ENCODE data around the gene EFCC1. TPM values are rescaled to one million over a fixed set of nuclear protein-coding genes. Genes with fewer than 3 reads are reported as not detected.
"Not testable (repeated sequence)": the region's sequence is repeated elsewhere in the genome, so short reads cannot be mapped to it uniquely, and the experiment has no call there.

EFCC1 gene
- total RNA-seq, 1 experiment from 2014 or later, result not detected

DNA sequence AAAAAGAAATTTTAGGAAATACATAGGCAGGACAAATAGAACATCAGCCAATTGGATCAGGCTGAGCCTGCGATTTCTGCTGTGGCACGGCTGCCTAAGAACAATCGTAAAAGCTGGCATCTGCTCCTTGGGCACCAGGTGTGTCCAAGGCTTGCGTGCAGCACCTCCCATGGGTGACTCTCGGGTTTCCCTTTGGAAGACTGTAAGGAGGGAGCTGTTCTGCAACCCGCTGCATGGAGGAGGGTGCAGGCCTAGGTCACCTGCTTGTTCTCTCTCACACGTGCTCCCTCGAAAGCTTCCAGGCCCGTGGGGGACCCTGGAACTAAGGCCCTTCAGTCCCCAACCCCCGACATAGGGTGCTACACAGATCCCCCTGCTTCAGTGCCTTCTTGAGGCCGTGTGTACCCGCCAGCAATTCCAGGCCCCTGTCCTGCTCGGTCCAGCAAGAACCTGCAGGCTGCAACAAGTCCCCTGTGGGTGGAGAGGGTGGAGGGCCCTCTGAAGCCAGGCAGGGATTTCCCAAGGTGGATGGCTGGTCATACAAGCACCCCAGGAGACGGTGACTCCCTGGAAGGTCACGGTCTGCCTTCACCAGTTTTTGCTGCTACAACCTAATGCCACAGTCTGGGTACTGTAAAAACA, 62.9 kb downstream of the EFCC1 start:
- no peaks in the 10 kb centered on the region for H3K36me3 ChIP-seq (ENCODE audit: insufficient read depth, low read length, poor library complexity, severe bottlenecking)
- H3K4me3 ChIP-seq (ENCODE audit: low read depth, low read length, poor library complexity, severe bottlenecking), result no peak overlapping the region
- no peak for TF ChIP-seq EZH2 (IDR thresholded peaks at IDR 0.05; ENCODE audit: borderline replicate concordance, low read depth, low read length, poor library complexity, severe bottlenecking)
- no peak for DNase-seq (ENCODE audit: low spot score)
- BruUV-seq (replicated peaks), result no TSS peak
- ChIA-PET CTCF (no interaction called here), POLR2A (ENCODE audit: low non-redundant PET) (no interaction called here)
- H3K27me3 ChIP-seq (replicated peaks; ENCODE audit: insufficient read depth, low read depth, low read length, poor library complexity), result no peaks in the 10 kb centered on the region
- intact Hi-C loops (cut with micrococcal nuclease; ENCODE audit: unreplicated experiment), result no loop called here
- no peak overlapping the region for H3K27ac ChIP-seq (ENCODE audit: low read depth, low read length, poor library complexity, severe bottlenecking)
- no peaks in the 10 kb centered on the region for H3K4me1 ChIP-seq (ENCODE audit: insufficient read depth, low read length, poor library complexity, severe bottlenecking)
- no peaks in the 10 kb centered on the region for H3K9me3 ChIP-seq (ENCODE audit: low read depth, low read length, poor library complexity, severe bottlenecking)

DNA sequence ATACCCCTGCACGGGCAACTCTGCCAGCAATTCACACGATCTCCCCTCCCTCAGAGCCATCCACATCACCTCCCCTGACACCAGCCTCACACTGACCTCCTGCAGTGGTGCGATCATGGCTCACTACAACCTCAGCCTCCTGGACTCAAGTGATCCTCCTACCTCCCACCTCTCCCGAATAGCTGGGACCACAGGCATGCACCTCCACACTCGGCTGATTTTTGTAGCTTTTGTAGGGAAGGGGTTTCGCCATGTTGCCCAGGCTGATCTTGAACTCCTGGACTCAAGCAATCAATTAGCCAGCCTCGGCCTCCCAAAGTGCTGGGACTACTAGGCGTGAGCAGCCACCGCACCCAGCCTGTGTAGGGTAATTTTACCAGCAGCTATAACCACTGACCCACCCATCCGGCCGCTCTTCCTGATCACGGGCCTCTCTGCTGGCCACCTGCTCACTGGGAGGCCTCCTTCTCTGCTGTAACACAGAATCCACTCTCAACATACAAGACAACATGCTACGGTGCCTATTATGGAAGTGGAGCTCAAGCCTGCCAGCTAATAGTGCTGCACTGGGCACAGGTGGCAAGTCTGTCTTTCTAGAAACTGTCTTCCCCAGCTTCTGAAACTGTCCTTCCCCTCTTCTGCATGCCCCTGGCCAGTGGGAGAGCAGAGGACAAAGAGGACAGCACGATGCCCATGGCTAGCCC, 64.1 kb downstream of the EFCC1 start:
- Histone ChIP-seq H3K4me3 (ENCODE audit: low read depth, low read length, poor library complexity, severe bottlenecking) (no peak overlapping the region), H3K36me3 (ENCODE audit: insufficient read depth, low read length, poor library complexity, severe bottlenecking) (no peaks in the 10 kb centered on the region), H3K27me3 (replicated peaks; ENCODE audit: insufficient read depth, low read depth, low read length, poor library complexity) (no peaks in the 10 kb centered on the region), H3K4me1 (ENCODE audit: insufficient read depth, low read length, poor library complexity, severe bottlenecking) (no peaks in the 10 kb centered on the region), H3K27ac (ENCODE audit: low read depth, low read length, poor library complexity, severe bottlenecking) (no peak overlapping the region), H3K9me3 (ENCODE audit: low read depth, low read length, poor library complexity, severe bottlenecking) (no peaks in the 10 kb centered on the region)
- no TSS peak for BruUV-seq (replicated peaks)
- no peak for DNase-seq (ENCODE audit: low spot score)
- TF ChIP-seq, protein P1, sequence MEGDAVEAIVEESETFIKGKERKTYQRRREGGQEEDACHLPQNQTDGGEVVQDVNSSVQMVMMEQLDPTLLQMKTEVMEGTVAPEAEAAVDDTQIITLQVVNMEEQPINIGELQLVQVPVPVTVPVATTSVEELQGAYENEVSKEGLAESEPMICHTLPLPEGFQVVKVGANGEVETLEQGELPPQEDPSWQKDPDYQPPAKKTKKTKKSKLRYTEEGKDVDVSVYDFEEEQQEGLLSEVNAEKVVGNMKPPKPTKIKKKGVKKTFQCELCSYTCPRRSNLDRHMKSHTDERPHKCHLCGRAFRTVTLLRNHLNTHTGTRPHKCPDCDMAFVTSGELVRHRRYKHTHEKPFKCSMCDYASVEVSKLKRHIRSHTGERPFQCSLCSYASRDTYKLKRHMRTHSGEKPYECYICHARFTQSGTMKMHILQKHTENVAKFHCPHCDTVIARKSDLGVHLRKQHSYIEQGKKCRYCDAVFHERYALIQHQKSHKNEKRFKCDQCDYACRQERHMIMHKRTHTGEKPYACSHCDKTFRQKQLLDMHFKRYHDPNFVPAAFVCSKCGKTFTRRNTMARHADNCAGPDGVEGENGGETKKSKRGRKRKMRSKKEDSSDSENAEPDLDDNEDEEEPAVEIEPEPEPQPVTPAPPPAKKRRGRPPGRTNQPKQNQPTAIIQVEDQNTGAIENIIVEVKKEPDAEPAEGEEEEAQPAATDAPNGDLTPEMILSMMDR (conservative IDR thresholded peaks at IDR 0.05; ENCODE audit: low read depth, low read length), result no peak
- TF ChIP-seq EZH2 (IDR thresholded peaks at IDR 0.05; ENCODE audit: borderline replicate concordance, low read depth, low read length, poor library complexity, severe bottlenecking), result no peak
- intact Hi-C loops (cut with micrococcal nuclease; ENCODE audit: unreplicated experiment), result no loop called here
- ChIA-PET POLR2A (ENCODE audit: low non-redundant PET) (interaction anchor here (0.7 kb wide), 1 partner anchor 71 kb away, joined by 7 read pairs; the partner anchor contains the start of gene CFAP92), CTCF (no interaction called here)

DNA sequence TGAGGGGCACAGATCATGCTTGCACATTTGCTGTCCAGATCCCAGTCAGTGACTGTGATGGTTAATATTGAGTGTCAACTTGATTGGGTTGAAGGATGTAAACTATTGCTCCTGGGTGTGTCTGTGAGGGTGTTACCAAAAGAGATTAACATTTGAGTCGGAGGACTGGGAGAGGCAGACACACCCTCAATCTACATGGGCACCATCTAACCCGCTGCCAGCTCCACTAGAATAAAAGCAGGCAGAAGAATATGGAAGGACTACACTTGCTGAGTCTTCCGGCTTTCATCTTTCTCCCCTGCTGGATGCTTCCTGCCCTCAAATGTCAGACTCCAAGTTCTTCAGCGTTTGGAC, 64.6 kb downstream of the EFCC1 start:
- H3K4me3 ChIP-seq (ENCODE audit: low read depth, low read length, poor library complexity, severe bottlenecking), result no peak overlapping the region
- intact Hi-C loops (cut with micrococcal nuclease; ENCODE audit: unreplicated experiment), result no loop called here

DNA sequence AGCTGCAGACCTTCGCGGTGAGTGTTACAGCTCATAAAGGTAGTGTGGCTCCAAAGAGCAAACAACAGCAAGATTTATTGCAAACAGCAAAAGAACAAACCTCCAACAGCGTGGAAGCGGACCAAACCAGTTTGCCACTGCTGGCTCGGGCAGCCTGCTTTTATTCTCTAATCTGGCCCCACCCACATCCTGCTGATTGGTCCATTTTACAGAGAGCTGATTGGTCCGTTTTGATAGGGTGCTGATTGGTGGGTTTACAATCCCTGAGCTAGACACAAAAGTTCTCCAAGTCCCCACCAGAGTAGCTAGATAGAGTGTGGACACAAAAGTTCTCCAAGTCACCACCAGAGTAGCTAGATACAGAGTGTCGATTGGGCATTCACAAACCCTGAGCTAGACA, 66.6 kb downstream of the EFCC1 start:
- CTCF ChIA-PET; intact Hi-C loops (cut with micrococcal nuclease; ENCODE audit: unreplicated experiment); H3K27ac ChIP-seq (ENCODE audit: low read depth, low read length, poor library complexity, severe bottlenecking); H3K36me3 ChIP-seq (ENCODE audit: insufficient read depth, low read length, poor library complexity, severe bottlenecking); DNase-seq (ENCODE audit: low spot score); H3K4me3 ChIP-seq (ENCODE audit: low read depth, low read length, poor library complexity, severe bottlenecking); POLR2A ChIA-PET (ENCODE audit: low non-redundant PET); H3K27me3 ChIP-seq (replicated peaks; ENCODE audit: insufficient read depth, low read depth, low read length, poor library complexity); H3K4me1 ChIP-seq (ENCODE audit: insufficient read depth, low read length, poor library complexity, severe bottlenecking); H3K9me3 ChIP-seq (ENCODE audit: low read depth, low read length, poor library complexity, severe bottlenecking); BruUV-seq (replicated peaks): not testable (repeated sequence)

More for the DNA sequence above, 64.6 kb downstream of the EFCC1 start:
- TF ChIP-seq, protein P1 (conservative IDR thresholded peaks at IDR 0.05; ENCODE audit: low read depth, low read length), result no peak
- no peak for TF ChIP-seq EZH2 (IDR thresholded peaks at IDR 0.05; ENCODE audit: borderline replicate concordance, low read depth, low read length, poor library complexity, severe bottlenecking)
- H3K9me3 ChIP-seq (ENCODE audit: low read depth, low read length, poor library complexity, severe bottlenecking), result no peaks in the 10 kb centered on the region
- BruUV-seq (replicated peaks), result no TSS peak
- H3K36me3 ChIP-seq (ENCODE audit: insufficient read depth, low read length, poor library complexity, severe bottlenecking), result no peaks in the 10 kb centered on the region
- DNase-seq (ENCODE audit: low spot score), result no peak
- no peak overlapping the region for H3K27ac ChIP-seq (ENCODE audit: low read depth, low read length, poor library complexity, severe bottlenecking)
- ChIA-PET CTCF (no interaction called here), POLR2A (ENCODE audit: low non-redundant PET) (no interaction called here)
- H3K27me3 ChIP-seq (replicated peaks; ENCODE audit: insufficient read depth, low read depth, low read length, poor library complexity), result no peaks in the 10 kb centered on the region
- H3K4me1 ChIP-seq (ENCODE audit: insufficient read depth, low read length, poor library complexity, severe bottlenecking), result no peaks in the 10 kb centered on the region
